Stimulated activated CD4-positive, alpha-beta T cell treated with anti-CD3 and anti-CD28 coated beads, Interleukin-1b, Interleukin-23, amount 100 ng/mL, for 24 hours (primary cell): ENCODE measurements around the gene CBLN4.

Experiments used
- DNase-seq, 4 experiments: peaks; one replicate each; pipeline ENCODE4 v3.0.0-alpha.2; 2020; ENCODE audit warnings: low read depth in 4 of 4, low spot score in 1 of 4

The CBLN4 gene

GRCh38 chr20:56005389-56005715 is at the start of gene CBLN4:
TSS of gene CBLN4 (minus strand) at chr20:56005519. CDS start at chr20:56004171, 1,348 bp downstream.
- no peak for DNase-seq

- no peak for DNase-seq
These were observed 37.9 kb upstream of the CBLN4 start for GRCh38 chr20:56043227-56043626.

GRCh38 chr20:56032251-56032650 is 26.9 kb upstream of the CBLN4 start:
- no peak for DNase-seq

- DNase-seq = no peak
These were observed 13.4 kb upstream of the CBLN4 start for GRCh38 chr20:56018716-56019115.

GRCh38 chr20:56018194-56018593 is 12.9 kb upstream of the CBLN4 start:
- no peak for DNase-seq

- no peak for DNase-seq
These were observed 12.2 kb upstream of the CBLN4 start for GRCh38 chr20:56017560-56017959.

GRCh38 chr20:56014998-56015397 is 9.7 kb upstream of the CBLN4 start:
- DNase-seq = no peak

GRCh38 chr20:56014151-56014550 is 8.8 kb upstream of the CBLN4 start:
- no peak for DNase-seq

- DNase-seq = no peak
These were observed 519 bp downstream of the CBLN4 start for GRCh38 chr20:56004611-56005388.

GRCh38 chr20:56004007-56004406 is 1.3 kb downstream of the CBLN4 start:
- DNase-seq = no peak

- DNase-seq = no peak
These were observed 2.2 kb downstream of the CBLN4 start for GRCh38 chr20:56002908-56003800.

- DNase-seq = no peak
These were observed 3.4 kb downstream of the CBLN4 start for GRCh38 chr20:56001890-56002289.

GRCh38 chr20:56001106-56001785 is 4.1 kb downstream of the CBLN4 start:
- no peak for DNase-seq

- no peak for DNase-seq
These were observed 26.8 kb downstream of the CBLN4 start for GRCh38 chr20:55978550-55978949.

- no peak for DNase-seq
These were observed 27.4 kb downstream of the CBLN4 start for GRCh38 chr20:55977690-55978459.

- no peak for DNase-seq
These were observed 30.7 kb downstream of the CBLN4 start for GRCh38 chr20:55974491-55975202.

- no peak for DNase-seq
These were observed 40.5 kb downstream of the CBLN4 start for GRCh38 chr20:55964790-55965189.

- DNase-seq = no peak
These were observed 43.7 kb downstream of the CBLN4 start for GRCh38 chr20:55961376-55962330.

- no peak for DNase-seq
These were observed 52.1 kb downstream of the CBLN4 start for GRCh38 chr20:55953201-55953600.
